HG03342 (cell line): Measurements from ENCODE around the gene SH2D5.
A peak's percentile ranks its signal among the peaks of the same experiment; 100 is the strongest.
"Not testable (repeated sequence)": the region's sequence is repeated elsewhere in the genome, so short reads cannot be mapped to it uniquely, and the experiment has no call there.

Experiments
- ATAC-seq: cut with Tn5 transposase; IDR thresholded peaks from one replicate; pipeline ENCODE4 v1.9.1; 2021; ENCODE audit warnings: mild to moderate bottlenecking, moderate library complexity; ENCODE audit not compliant: unreplicated experiment

SH2D5 gene

GRCh38 chr1:20696397-20697333 is 35.8 kb downstream of the SH2D5 start:
- ATAC-seq, result peak; percentile 83

DNA sequence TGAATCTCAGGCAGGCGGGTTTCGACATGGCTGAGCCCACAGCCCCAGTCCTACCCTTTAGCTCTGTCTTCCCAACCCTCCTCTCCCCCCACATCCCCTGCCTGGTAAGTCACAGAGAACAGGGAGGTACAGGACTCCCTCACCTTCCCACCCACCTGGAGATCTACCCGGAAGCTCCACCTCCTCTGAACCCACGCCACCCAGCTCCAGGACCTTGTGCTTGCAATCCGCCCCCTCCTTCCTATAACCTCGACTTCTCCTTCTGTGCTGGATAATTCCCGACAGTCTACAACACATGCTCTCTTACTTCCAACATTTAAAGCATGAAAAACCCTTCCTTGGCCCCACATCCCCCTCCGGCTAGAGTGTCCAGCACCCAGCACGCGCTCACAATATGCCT is 37.0 kb downstream of the SH2D5 start:
- ATAC-seq, result no peak

GRCh38 chr1:20693623-20694022 is 38.9 kb downstream of the SH2D5 start:
- ATAC-seq, result no peak

DNA sequence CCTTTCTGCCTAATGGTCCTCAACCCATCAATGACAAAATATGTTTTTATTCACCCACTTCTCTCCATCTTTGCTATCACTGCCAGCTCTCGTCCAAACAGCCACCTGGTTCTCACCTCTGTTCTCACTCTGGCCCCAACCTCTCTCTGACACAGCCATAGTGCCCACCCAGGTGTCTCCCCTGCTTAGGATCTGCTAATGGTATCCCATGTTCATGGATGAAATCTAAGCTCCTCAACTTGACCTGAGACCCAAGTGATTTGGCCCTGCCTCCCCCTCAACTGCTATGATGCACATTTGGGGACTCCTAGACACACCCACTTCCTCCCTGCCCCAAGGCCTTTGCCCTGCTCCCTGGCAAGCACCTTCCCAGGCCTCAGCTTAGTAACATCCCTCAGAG is 40.6 kb downstream of the SH2D5 start:
- ATAC-seq, result no peak

- no peak for ATAC-seq
Observed at GRCh38 chr1:20689645-20690056, 42.9 kb downstream of the SH2D5 start.

DNA sequence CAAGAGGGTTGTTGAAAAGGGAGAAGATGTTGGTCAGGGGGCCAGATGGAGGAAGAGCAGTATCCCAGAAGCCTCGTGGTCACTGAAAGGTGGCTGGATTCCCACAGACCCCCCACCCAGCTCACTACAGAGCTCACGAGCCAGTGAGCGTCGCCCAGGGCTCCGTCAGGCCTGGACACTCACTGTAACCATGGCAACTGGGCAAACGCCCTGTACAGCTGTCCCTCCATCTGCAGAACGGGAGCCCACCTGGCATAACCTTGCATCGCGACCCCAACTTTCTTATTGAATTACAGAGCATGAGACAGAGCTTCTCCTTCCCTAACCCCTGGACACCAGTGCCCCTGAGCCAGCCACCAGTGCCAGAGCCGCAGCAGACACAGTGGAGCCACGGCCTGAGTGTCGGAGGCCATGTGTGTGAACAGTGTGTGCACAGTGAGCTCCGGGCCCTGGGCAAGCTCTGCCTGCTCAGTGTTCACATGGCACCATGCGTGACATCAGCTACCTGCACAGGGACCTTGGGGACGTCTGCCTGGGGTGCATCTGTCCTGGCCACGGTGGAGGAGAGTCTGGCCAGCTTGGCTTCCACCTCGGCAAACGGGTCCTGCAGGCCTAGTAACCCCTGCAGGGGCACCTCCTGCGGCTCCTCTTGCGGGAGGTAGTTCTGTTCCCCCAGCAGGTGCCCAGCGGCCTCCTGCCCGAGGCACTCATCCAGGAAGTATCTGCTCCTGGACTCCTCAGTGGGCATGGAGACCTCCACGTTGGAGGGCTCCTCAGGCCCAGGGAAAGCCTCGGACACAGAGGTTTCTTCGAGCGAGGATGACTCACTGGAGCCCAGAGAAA is 45.4 kb downstream of the SH2D5 start:
- no peak for ATAC-seq

DNA sequence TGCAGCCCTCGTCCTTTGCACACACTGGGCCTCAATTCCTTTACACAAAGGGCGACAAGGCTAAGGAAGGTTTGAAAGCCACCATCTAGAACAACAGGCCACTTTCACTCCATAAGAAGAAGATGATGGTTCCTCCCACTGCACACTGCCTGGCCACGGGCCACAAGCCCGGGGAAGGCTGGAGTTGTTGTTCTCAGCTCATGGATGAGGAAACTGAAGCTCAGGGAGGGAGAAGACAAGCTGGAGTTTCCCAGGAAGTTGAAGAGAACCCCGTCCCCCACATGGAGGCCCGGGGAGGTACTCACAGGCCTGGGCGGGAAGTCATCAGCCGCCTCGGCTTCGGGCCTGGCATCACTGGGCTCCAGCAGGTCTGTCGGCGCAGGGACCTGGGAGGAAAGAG is 46.8 kb downstream of the SH2D5 start:
- no peak for ATAC-seq

DNA sequence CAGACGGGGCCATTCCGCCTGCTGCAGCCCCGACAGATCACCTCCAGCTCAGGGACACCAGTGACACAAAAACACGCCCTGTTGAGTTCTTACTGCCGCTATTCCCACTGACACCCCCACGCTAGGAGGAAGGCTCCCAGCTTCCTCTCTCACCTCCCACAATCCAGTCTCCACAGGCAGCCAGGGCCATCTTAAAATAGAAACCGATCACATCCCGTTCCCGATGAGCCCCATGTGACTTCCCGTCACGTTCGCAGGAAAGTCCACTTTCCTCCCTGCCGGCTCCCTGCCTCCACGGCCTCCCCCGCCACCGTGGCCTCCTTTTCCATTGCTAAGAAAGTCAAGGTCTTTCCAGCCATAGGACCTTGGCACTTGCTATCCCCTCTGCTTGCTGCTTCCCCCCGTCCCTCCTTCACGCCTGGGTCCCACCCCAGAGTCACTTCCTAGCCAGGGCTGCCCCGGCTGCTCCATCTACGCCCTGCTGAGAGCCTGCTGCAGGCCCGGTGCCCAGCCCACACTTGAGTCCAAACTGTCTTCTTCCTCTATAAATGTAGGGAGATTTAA is 47.3 kb downstream of the SH2D5 start:
- ATAC-seq, result no peak

DNA sequence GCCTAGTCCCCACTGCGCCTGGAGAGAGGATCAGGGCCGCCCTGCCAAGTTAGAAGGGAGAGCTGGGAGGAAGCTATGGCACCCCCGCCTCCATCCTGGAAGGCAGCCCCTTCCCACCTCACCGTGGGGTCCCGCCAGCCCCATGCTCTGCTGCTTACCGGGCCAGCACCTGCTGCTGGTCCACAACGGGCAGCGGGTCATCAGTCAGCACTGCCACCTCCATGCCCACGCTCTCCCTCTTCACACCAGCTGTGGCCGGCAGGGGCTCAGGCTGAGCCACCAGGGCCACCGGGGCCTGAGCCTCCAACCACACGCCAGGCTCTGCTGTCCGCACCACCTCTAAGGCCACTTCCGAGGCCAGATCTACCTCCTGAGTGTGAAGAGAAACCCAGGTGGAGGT is 47.9 kb downstream of the SH2D5 start:
- ATAC-seq, result no peak

DNA sequence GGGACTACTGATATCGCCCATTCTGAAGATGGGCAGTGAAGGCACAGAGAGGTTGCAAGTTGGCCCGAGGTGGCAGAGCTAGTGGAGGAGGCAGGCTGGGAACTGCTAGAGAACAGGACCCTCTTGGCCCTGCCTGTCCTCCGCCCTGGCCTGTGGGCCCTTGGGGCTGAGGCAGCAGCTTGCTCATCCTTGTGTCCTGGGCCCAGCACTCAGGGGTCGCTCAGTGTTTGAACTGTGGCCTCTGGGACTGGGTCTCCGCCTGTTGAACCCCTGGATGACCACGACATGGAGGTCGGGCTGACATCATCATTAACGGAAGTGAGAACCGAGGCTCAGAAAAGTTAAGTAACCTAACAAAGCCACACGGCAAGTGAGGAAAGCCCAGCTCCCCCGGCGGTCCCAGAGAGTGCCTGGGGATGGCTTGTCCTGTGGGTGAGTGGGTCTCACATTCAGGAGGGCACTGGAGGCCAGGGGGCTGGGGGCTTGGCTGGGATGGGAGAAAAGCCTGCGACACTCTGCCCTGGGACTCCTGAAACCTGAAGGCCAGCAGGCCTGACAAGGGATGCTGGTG is 48.4 kb downstream of the SH2D5 start:
- ATAC-seq, result no peak

- ATAC-seq, result no peak
Observed at GRCh38 chr1:20683614-20684013, 48.9 kb downstream of the SH2D5 start.

DNA sequence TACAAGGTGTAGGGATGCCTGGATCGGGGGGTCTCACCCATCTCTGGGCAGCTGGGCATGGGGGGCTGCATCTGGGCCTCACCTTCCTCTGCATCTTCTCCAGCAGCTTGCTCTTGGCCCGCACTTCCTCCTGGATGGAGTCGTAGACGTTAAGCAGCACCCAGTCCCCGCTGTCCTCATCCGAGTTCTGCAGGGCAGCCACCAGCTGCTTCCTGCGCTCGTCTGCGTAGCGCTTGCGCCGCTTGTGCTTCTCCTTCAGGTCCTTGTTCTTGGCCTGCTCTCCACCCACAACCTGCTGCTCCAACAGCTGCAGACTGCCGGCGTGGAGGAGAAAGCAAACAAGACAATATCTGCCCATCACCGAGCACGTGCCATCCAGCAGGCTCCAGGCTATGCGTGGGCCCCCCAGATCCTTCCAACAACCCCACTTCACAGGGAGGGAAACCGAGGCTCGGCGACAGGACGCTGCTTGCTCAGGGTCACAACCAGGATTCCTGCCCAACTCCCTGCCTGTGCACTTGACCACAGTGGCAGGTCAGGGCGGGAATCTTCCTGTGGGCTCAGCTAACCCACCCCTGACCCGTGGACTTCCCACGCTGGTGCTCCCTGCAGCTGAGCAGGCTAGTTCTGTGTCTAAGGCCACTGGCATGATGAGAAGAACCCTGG is 49.8 kb downstream of the SH2D5 start:
- no peak for ATAC-seq

GRCh38 chr1:20681999-20682398 is 50.5 kb downstream of the SH2D5 start:
- no peak for ATAC-seq

GRCh38 chr1:20680269-20680668 is 52.2 kb downstream of the SH2D5 start:
- no peak for ATAC-seq

DNA sequence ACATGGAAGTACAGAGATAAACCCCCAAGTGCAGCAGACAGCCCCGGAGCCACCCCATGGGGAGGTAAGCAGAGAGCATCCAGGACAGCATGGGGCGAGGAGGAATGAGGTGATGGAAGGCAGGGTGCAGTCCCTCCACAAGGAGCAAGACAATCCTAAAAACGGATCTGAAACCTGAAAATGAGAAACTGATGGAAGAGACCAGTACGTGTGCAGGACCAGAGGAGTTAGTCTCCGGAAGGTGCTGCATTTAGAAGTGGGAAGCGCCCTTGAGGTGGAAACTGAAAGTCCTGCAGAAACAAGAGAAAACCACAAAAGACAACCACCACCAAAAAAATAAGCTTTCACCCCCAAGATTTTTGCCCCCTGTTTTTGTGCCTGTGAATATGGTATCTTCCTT is 53.9 kb downstream of the SH2D5 start:
- peak; percentile 46 for ATAC-seq

GRCh38 chr1:20673626-20674025 is 58.9 kb downstream of the SH2D5 start:
- not testable (repeated sequence) for ATAC-seq

DNA sequence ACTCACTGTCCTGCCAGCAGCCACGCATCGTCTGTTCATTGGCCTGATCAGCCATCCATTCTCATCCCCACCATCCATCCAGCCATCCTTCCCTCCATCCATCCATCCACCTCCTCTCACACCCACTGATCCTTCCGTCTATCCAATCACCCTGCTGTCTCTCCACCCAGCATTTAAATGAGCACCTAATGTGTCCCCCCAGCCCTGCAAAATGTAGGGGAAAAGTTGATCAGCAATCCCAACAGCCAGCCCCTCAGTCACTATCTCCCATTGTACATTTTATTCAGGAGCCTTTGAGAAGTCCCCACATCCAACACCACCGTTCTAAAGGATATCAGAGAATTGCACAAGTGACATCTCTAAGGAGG is 60.3 kb downstream of the SH2D5 start:
- no peak for ATAC-seq

DNA sequence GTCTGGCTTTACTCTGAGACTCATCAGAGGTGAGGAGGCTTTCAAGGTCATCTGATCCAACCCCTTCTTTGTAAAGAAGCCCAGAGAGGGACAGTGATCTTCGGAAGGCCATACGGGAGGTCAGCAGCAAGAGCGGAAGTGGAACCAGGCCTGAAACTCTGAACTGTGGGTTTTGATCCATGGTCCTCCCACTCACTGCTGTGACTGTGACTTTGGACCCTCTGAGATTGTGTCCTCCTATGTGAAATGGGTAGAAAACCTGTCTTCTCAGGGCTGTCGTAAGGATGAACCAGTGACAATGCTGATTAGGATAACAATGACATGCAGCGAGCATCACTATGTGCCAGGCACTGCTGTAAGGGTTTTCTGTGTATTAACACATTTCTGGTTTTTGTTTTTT is 61.6 kb downstream of the SH2D5 start:
- no peak for ATAC-seq
